Liver (tissue), 9 donors: ENCODE results near the gene HHAT. TPM values are rescaled to one million over a fixed set of nuclear protein-coding genes. Genes with fewer than 3 reads are reported as not detected.

Experiments used
- DNase-seq: peaks from one replicate; pipeline ENCODE4 v3.0.0-alpha.2; 2017; ENCODE audit warnings: low spot score
- H3K27ac ChIP-seq, 2 donors: one replicate each; pipeline ENCODE4 v1.7.0; 2013; ENCODE audit warnings: inconsistent platforms in 2 of 2, low read length in 2 of 2, control low read depth in 1 of 2, low read depth in 1 of 2, mild to moderate bottlenecking in 1 of 2
- H3K27me3 ChIP-seq, 4 donors: one replicate each; pipeline versions ENCODE4 v1.6.1 to v1.7.0; 2013; ENCODE audit warnings: low read length in 3 of 4, inconsistent platforms in 1 of 4, mild to moderate bottlenecking in 1 of 4, moderate library complexity in 1 of 4; ENCODE audit not compliant: control insufficient read depth in 4 of 4, insufficient read depth in 4 of 4
- H3K36me3 ChIP-seq, 4 donors: one replicate each; pipeline versions ENCODE4 v1.6.1 to v1.7.0; 2013; ENCODE audit warnings: low read length in 3 of 4, mild to moderate bottlenecking in 3 of 4, low read depth in 1 of 4, moderate library complexity in 1 of 4; ENCODE audit not compliant: control insufficient read depth in 4 of 4, insufficient read depth in 3 of 4
- H3K4me1 ChIP-seq, 4 donors: one replicate each; pipeline versions ENCODE4 v1.6.1 to v1.7.0; 2013; ENCODE audit warnings: low read length in 3 of 4, mild to moderate bottlenecking in 3 of 4, moderate library complexity in 1 of 4; ENCODE audit not compliant: control insufficient read depth in 4 of 4, insufficient read depth in 4 of 4
- H3K4me3 ChIP-seq, 3 donors: one replicate each; pipeline versions ENCODE4 v1.6.1 to v1.7.0; 2013; ENCODE audit warnings: low read length in 3 of 3, control low read depth in 1 of 3, low read depth in 1 of 3, mild to moderate bottlenecking in 1 of 3
- H3K9ac ChIP-seq, 2 donors: one replicate each; pipeline ENCODE4 v1.7.0; 2013; ENCODE audit warnings: low read length in 2 of 2, mild to moderate bottlenecking in 2 of 2, moderate library complexity in 2 of 2, control low read depth in 1 of 2, low read depth in 1 of 2
- H3K9me3 ChIP-seq, 4 donors: one replicate each; pipeline versions ENCODE4 v1.6.1 to v1.7.0; 2013; ENCODE audit warnings: low read length in 3 of 4; ENCODE audit not compliant: control insufficient read depth in 4 of 4
- EGR1 ChIP-seq, 2 donors: IDR thresholded peaks; 2 replicates each; pipeline ENCODE4 v1.6.1; 2016 to 2018; ENCODE audit warnings: antibody characterized with exemption in 2 of 2, low read depth in 2 of 2
- FOXA1 ChIP-seq: IDR thresholded peaks from 2 replicates; pipeline ENCODE4 v1.6.1; 2016; ENCODE audit warnings: antibody characterized with exemption
- FOXA2 ChIP-seq: IDR thresholded peaks from 2 replicates; pipeline ENCODE4 v1.6.1; 2016; ENCODE audit warnings: antibody characterized with exemption
- GABPA ChIP-seq, 2 donors: IDR thresholded peaks in 1 of 2; conservative IDR thresholded peaks in 1 of 2; 2 replicates each; pipeline ENCODE4 v1.6.1; 2016; ENCODE audit warnings: antibody characterized with exemption in 2 of 2, mild to moderate bottlenecking in 1 of 2, moderate library complexity in 1 of 2
- HNF4A ChIP-seq, 2 donors: conservative IDR thresholded peaks; 2 replicates each; pipeline ENCODE4 v1.6.1; 2016; ENCODE audit warnings: antibody characterized with exemption in 2 of 2, mild to moderate bottlenecking in 2 of 2
- HNF4G ChIP-seq: IDR thresholded peaks from 2 replicates; pipeline ENCODE4 v1.6.1; 2016; ENCODE audit warnings: antibody characterized with exemption
- JUND ChIP-seq, 2 donors: IDR thresholded peaks; 2 replicates each; pipeline ENCODE4 v1.6.1; 2016; ENCODE audit warnings: antibody characterized with exemption in 2 of 2
- NR2F2 ChIP-seq: IDR thresholded peaks from 2 replicates; pipeline ENCODE4 v1.6.1; 2016; ENCODE audit warnings: antibody characterized with exemption
- RAD21 ChIP-seq, 2 donors: IDR thresholded peaks; 2 replicates each; pipeline ENCODE4 v1.6.1; 2016; ENCODE audit warnings: antibody characterized with exemption in 2 of 2, mild to moderate bottlenecking in 2 of 2
- RXRA ChIP-seq, 2 donors: IDR thresholded peaks; 2 replicates each; pipeline ENCODE4 v1.6.1; 2017 to 2018; ENCODE audit warnings: antibody characterized with exemption in 2 of 2, mild to moderate bottlenecking in 1 of 2
- SP1 ChIP-seq: IDR thresholded peaks from 2 replicates; pipeline ENCODE4 v1.6.1; 2018; ENCODE audit warnings: antibody characterized with exemption, mild to moderate bottlenecking
- TAF1 ChIP-seq: conservative IDR thresholded peaks from 2 replicates; pipeline ENCODE4 v1.6.1; 2016; ENCODE audit warnings: antibody characterized with exemption, mild to moderate bottlenecking
- YY1 ChIP-seq: IDR thresholded peaks from 2 replicates; pipeline ENCODE4 v1.6.1; 2016; ENCODE audit warnings: antibody characterized with exemption, mild to moderate bottlenecking
- WGBS: extraction: QIAGEN DNeasy Blood & Tissue Kit; methylation state at CpG from one replicate; pipeline ENCODE4 v1.1.7; 2013; 5-methylcytosine and 5-hydroxymethylcytosine counted together
- polyA plus RNA-seq, 2 donors: library from polyadenylated mRNA; stranded (reverse) in 1 of 2; unstranded in 1 of 2; fragments of 200-250 nt in 1 of 2; fragments of >200 nt in 1 of 2; fragmentation: Nextera tagmentation in 1 of 2; extraction: Ambion mirVana in 1 of 2; gene quantifications; one replicate each; pipeline versions ENCODE4 v1.2.1 to v1.2.3, GENCODE V29; 2013 to 2015
- total RNA-seq, 2 donors: library from RNA; depleted of rRNA; stranded (reverse); fragments of >200 nt; gene quantifications; one replicate each; pipeline ENCODE4 v1.2.3, GENCODE V29; 2014
- TF ChIP-seq, protein P1 (sequence below): IDR thresholded peaks from 2 replicates; pipeline ENCODE4 v1.6.1; 2016; ENCODE audit warnings: antibody characterized with exemption
- TF ChIP-seq, protein P2 (sequence below): fragments of 150-350 bp; IDR thresholded peaks from 2 replicates; pipeline ENCODE4 v1.5.1; 2017; ENCODE audit warnings: improper control_type of control experiment, low read depth, low read length; ENCODE audit not compliant: missing input control
- TF ChIP-seq, protein P3 (sequence below): IDR thresholded peaks from 2 replicates; pipeline ENCODE4 v1.6.1; 2016; ENCODE audit warnings: antibody characterized with exemption
- TF ChIP-seq, protein P4 (sequence below): IDR thresholded peaks from 2 replicates; pipeline ENCODE4 v1.6.1; 2016; ENCODE audit warnings: antibody characterized with exemption
- TF ChIP-seq, protein P5 (sequence below): IDR thresholded peaks from 2 replicates; pipeline ENCODE4 v1.6.1; 2016; ENCODE audit warnings: antibody characterized with exemption, mild to moderate bottlenecking
- donor health status: healthy.
- donor health status: healthy.
- donor health status: healthy.
- donor health status: healthy.
- donor health status: healthy.

Gene HHAT
- total and polyA plus RNA-seq, 4 donors, result 1.3 to 2.2 (median 1.6) TPM

GRCh38 chr1:210594605-210595004 is 265.9 kb downstream of the HHAT start (continued):
- no peak for TF ChIP-seq FOXA1
- no peak for TF ChIP-seq EGR1 (IDR thresholded peaks at IDR 0.05; ENCODE audit: low read depth in 2 of 2)
- no peak for TF ChIP-seq SP1
- TF ChIP-seq, protein P1, sequence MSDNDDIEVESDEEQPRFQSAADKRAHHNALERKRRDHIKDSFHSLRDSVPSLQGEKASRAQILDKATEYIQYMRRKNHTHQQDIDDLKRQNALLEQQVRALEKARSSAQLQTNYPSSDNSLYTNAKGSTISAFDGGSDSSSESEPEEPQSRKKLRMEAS, result no peak

DNA sequence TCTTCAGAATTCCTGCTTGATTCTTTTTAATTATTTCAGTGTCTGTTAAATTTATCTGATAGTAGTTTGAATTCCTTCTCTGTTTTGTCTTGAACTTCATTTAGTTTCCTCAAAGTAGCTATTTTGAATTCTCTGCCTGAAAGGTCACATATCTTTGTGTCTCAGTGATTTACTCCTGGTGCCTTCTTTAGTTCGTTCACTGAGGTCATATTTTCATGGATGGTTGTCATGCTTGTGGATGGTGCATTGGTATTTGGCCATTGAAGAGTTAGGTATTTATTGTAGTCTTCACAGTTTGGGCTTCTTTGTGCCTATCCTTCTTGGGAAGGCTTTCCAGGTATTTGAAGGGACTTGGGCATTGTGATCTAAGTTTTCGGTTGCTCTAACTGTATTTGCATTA is 267.9 kb downstream of the HHAT start:
- no peak for DNase-seq
- Histone ChIP-seq H3K4me1 (no peaks in the 10 kb centered on the region), H3K36me3 (no peaks in the 10 kb centered on the region), H3K9ac (no peak overlapping the region), H3K27ac (no peak overlapping the region), H3K4me3 (no peak overlapping the region), H3K9me3 (no peaks in the 10 kb centered on the region), H3K27me3 (no peaks in the 10 kb centered on the region)
- 92% methylated on average over 2 of the region's 2 CpGs for WGBS
- TF ChIP-seq, protein P2, sequence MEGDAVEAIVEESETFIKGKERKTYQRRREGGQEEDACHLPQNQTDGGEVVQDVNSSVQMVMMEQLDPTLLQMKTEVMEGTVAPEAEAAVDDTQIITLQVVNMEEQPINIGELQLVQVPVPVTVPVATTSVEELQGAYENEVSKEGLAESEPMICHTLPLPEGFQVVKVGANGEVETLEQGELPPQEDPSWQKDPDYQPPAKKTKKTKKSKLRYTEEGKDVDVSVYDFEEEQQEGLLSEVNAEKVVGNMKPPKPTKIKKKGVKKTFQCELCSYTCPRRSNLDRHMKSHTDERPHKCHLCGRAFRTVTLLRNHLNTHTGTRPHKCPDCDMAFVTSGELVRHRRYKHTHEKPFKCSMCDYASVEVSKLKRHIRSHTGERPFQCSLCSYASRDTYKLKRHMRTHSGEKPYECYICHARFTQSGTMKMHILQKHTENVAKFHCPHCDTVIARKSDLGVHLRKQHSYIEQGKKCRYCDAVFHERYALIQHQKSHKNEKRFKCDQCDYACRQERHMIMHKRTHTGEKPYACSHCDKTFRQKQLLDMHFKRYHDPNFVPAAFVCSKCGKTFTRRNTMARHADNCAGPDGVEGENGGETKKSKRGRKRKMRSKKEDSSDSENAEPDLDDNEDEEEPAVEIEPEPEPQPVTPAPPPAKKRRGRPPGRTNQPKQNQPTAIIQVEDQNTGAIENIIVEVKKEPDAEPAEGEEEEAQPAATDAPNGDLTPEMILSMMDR, result no peak
- TF ChIP-seq RXRA (IDR thresholded peaks at IDR 0.05) (no peak), FOXA2 (no peak), RAD21 (IDR thresholded peaks at IDR 0.05) (no peak), TAF1 (no peak), HNF4G (no peak), GABPA (IDR thresholded peaks at IDR 0.05 in 1 of 2, conservative IDR thresholded peaks at IDR 0.05 in 1 of 2) (no peak), SP1 (no peak), FOXA1 (no peak), YY1 (no peak), EGR1 (IDR thresholded peaks at IDR 0.05; ENCODE audit: low read depth in 2 of 2) (no peak), HNF4A (conservative IDR thresholded peaks at IDR 0.05) (no peak), NR2F2 (no peak), JUND (IDR thresholded peaks at IDR 0.05) (no peak)
- TF ChIP-seq, protein P1, result no peak
- TF ChIP-seq, protein P3, sequence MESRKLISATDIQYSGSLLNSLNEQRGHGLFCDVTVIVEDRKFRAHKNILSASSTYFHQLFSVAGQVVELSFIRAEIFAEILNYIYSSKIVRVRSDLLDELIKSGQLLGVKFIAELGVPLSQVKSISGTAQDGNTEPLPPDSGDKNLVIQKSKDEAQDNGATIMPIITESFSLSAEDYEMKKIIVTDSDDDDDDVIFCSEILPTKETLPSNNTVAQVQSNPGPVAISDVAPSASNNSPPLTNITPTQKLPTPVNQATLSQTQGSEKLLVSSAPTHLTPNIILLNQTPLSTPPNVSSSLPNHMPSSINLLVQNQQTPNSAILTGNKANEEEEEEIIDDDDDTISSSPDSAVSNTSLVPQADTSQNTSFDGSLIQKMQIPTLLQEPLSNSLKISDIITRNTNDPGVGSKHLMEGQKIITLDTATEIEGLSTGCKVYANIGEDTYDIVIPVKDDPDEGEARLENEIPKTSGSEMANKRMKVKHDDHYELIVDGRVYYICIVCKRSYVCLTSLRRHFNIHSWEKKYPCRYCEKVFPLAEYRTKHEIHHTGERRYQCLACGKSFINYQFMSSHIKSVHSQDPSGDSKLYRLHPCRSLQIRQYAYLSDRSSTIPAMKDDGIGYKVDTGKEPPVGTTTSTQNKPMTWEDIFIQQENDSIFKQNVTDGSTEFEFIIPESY, result no peak
- TF ChIP-seq, protein P4, sequence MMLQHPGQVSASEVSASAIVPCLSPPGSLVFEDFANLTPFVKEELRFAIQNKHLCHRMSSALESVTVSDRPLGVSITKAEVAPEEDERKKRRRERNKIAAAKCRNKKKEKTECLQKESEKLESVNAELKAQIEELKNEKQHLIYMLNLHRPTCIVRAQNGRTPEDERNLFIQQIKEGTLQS, result no peak
- TF ChIP-seq, protein P5, sequence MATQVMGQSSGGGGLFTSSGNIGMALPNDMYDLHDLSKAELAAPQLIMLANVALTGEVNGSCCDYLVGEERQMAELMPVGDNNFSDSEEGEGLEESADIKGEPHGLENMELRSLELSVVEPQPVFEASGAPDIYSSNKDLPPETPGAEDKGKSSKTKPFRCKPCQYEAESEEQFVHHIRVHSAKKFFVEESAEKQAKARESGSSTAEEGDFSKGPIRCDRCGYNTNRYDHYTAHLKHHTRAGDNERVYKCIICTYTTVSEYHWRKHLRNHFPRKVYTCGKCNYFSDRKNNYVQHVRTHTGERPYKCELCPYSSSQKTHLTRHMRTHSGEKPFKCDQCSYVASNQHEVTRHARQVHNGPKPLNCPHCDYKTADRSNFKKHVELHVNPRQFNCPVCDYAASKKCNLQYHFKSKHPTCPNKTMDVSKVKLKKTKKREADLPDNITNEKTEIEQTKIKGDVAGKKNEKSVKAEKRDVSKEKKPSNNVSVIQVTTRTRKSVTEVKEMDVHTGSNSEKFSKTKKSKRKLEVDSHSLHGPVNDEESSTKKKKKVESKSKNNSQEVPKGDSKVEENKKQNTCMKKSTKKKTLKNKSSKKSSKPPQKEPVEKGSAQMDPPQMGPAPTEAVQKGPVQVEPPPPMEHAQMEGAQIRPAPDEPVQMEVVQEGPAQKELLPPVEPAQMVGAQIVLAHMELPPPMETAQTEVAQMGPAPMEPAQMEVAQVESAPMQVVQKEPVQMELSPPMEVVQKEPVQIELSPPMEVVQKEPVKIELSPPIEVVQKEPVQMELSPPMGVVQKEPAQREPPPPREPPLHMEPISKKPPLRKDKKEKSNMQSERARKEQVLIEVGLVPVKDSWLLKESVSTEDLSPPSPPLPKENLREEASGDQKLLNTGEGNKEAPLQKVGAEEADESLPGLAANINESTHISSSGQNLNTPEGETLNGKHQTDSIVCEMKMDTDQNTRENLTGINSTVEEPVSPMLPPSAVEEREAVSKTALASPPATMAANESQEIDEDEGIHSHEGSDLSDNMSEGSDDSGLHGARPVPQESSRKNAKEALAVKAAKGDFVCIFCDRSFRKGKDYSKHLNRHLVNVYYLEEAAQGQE, result no peak
